DND-41 (cell line): Measurements from ENCODE around the gene PZP.

Experiments used
- ATAC-seq: fragments of 200-7000 bp; cut with Tn5 transposase; 3 replicates; pipeline ENCODE4 v1.9.1; 2021; ENCODE audit warnings: low read depth; ENCODE audit not compliant: insufficient read depth
- DNase-seq: peaks from one replicate; pipeline ENCODE4 v3.0.0-alpha.2; 2020
- H2AFZ ChIP-seq: 2 replicates; pipeline ENCODE4 v1.6.0; 2012; ENCODE audit warnings: low read depth, low read length
- H3K27ac ChIP-seq: 2 replicates; pipeline ENCODE4 v1.5.1; 2012; ENCODE audit warnings: low read length, inconsistent platforms
- H3K27me3 ChIP-seq: fragments of 200-600 bp; sonication (generic); 2 replicates; pipeline ENCODE4 v1.6.0; 2012; ENCODE audit warnings: low read length, mild to moderate bottlenecking, inconsistent platforms; ENCODE audit not compliant: insufficient read depth, poor library complexity
- H3K36me3 ChIP-seq: 2 replicates; pipeline ENCODE4 v1.5.1; 2012; ENCODE audit warnings: low read length, inconsistent platforms; ENCODE audit not compliant: insufficient read depth
- H3K4me1 ChIP-seq: 2 replicates; pipeline ENCODE4 v1.5.1; 2012; ENCODE audit warnings: mild to moderate bottlenecking, low read length; ENCODE audit not compliant: insufficient read depth
- H3K4me2 ChIP-seq: 2 replicates; pipeline ENCODE4 v1.6.0; 2012; ENCODE audit warnings: mild to moderate bottlenecking, moderate library complexity, low read length, inconsistent platforms; ENCODE audit not compliant: insufficient read depth
- H3K4me3 ChIP-seq, 2 experiments: fragments of 200-600 bp in 1 of 2; shearing (Covaris generic) in 1 of 2; 2 replicates each; pipeline ENCODE4 v1.5.1; 2012 to 2016; ENCODE audit warnings: inconsistent platforms in 2 of 2, low read length in 2 of 2, mild to moderate bottlenecking in 2 of 2, low read depth in 1 of 2, moderate library complexity in 1 of 2
- H3K79me2 ChIP-seq: 2 replicates; pipeline ENCODE4 v1.6.0; 2012; ENCODE audit warnings: low read length, inconsistent platforms; ENCODE audit not compliant: insufficient read depth
- H3K9ac ChIP-seq: 2 replicates; pipeline ENCODE4 v1.6.0; 2012; ENCODE audit warnings: low read depth, mild to moderate bottlenecking, inconsistent platforms, low read length, moderate library complexity
- H3K9me3 ChIP-seq: 2 replicates; pipeline ENCODE4 v1.5.1; 2012; ENCODE audit warnings: low read length, moderate library complexity, mild to moderate bottlenecking, inconsistent platforms; ENCODE audit not compliant: insufficient read depth, severe bottlenecking
- H4K20me1 ChIP-seq: 2 replicates; pipeline ENCODE4 v1.6.0; 2012; ENCODE audit warnings: low read length; ENCODE audit not compliant: insufficient read depth
- CTCF ChIP-seq: IDR thresholded peaks from 2 replicates; pipeline ENCODE4 v1.5.1; 2012; ENCODE audit warnings: borderline replicate concordance, low read length, moderate library complexity, mild to moderate bottlenecking; ENCODE audit not compliant: poor library complexity, severe bottlenecking; ENCODE audit errors: extremely low read depth
- EZH2 ChIP-seq: IDR thresholded peaks from 3 replicates; pipeline ENCODE4 v1.6.1; 2012; ENCODE audit warnings: borderline replicate concordance, low read depth, mild to moderate bottlenecking, moderate library complexity, low read length, inconsistent platforms; ENCODE audit not compliant: severe bottlenecking

PZP gene

DNA sequence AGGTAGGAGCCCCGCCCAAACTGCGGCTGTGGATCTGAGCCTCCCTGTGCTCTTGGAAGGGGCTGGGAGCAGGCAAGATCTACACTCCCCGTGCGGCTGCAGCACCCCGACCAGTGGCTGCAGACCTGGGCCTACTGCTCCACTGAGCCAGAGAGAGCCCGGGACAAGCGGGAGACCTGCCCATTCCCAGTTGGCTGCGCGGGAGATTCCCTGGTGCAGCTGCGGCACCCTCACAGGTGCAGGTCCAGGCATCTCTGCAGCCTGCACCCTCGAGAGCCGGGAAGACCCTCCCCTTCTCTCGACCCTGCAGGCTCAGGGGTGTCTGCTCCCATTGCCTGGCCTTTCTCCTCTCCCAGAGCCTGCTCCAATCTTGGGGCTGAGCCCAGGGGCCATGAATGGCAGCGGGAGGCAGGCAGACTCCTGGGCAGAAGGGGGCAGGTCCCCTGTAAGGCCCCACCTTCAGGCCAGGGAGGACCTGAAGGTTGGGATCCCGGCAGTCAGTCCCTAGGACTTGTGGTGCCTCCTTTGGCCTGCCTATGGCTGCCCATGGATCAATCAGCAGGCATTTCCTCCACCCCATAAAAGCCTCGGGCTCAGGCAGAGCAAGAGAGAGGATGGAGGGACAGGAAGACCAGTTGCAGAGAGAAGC, 83.7 kb downstream of the PZP start:
- Histone ChIP-seq H3K27ac (no peak overlapping the region), H3K4me1 (no peaks in the 10 kb centered on the region), H2AFZ (no peak overlapping the region), H3K36me3 (no peaks in the 10 kb centered on the region), H3K4me3 (no peak overlapping the region), H3K4me2 (no peak overlapping the region), H3K79me2 (no peaks in the 10 kb centered on the region), H3K9ac (no peak overlapping the region), H4K20me1 (no peaks in the 10 kb centered on the region), H3K27me3 (peaks cover 14% of the 10 kb centered on the region), H3K9me3 (no peaks in the 10 kb centered on the region)
- no peak for DNase-seq
- no peak for ATAC-seq
- TF ChIP-seq EZH2: no peak
- no peak for TF ChIP-seq CTCF

DNA sequence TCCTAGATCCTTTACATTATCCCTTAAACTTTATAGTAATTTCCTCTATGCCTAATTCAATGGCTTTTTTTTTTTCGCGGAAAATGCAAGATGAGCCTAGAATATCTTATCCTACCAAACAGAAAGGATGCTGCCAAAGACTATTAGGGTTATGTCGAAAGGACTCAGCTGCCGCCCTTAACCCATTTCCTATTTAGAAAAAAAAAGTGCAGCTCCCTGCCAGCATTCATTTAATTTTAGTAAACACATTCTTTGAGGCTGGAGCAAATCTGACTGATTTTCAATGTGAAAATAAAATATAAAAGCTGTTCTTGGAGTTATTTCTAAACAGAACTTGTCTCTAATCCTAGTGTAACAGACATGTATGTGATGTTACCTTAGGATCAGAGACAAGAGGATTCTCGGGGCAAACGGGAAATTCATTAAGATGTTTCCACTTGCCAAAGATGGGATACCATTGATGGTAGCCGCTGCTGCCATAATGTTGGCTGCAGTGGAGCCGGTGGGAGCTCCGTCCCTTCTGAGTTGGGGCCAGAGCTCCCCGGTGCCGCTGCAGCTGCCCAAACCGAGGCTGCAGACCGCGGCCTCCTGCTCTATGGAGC, 84.3 kb downstream of the PZP start:
- Histone ChIP-seq H4K20me1 (no peaks in the 10 kb centered on the region), H3K27ac (no peak overlapping the region), H3K4me1 (no peaks in the 10 kb centered on the region), H3K79me2 (no peaks in the 10 kb centered on the region), H2AFZ (no peak overlapping the region), H3K4me2 (no peak overlapping the region), H3K9ac (no peak overlapping the region), H3K9me3 (no peaks in the 10 kb centered on the region), H3K4me3 (no peak overlapping the region), H3K27me3 (peaks cover 14% of the 10 kb centered on the region), H3K36me3 (no peaks in the 10 kb centered on the region)
- ATAC-seq (no peak), DNase-seq (no peak)
- no peak for TF ChIP-seq CTCF
- TF ChIP-seq EZH2: no peak

- Histone ChIP-seq H3K36me3 (no peaks in the 10 kb centered on the region), H3K4me3 (no peak overlapping the region), H4K20me1 (no peaks in the 10 kb centered on the region), H3K9ac (no peak overlapping the region), H3K9me3 (no peaks in the 10 kb centered on the region), H3K4me2 (no peak overlapping the region), H3K79me2 (no peaks in the 10 kb centered on the region), H2AFZ (no peak overlapping the region), H3K4me1 (no peaks in the 10 kb centered on the region), H3K27ac (no peak overlapping the region), H3K27me3 (peaks cover 21% of the 10 kb centered on the region)
- ATAC-seq (no peak), DNase-seq (no peak)
- no peak for TF ChIP-seq CTCF
- no peak for TF ChIP-seq EZH2
Observed at GRCh38 chr12:9122091-9122609, 86.0 kb downstream of the PZP start.
